C4-2B (cell line): Measurements from ENCODE around the gene LRRD1.

Experiments used
- CTCF ChIP-seq: fragments of 450-650 bp; conservative IDR thresholded peaks from 2 replicates; pipeline ENCODE4 v1.5.1; 2017; ENCODE audit warnings: mild to moderate bottlenecking
- ZFX ChIP-seq: fragments of 450-650 bp; IDR thresholded peaks from 2 replicates; pipeline ENCODE4 v1.6.1; 2017

GRCh38 chr7:92121681-92122080 lies 57.3 kb downstream of the LRRD1 start:
- no peak for TF ChIP-seq CTCF
- TF ChIP-seq ZFX = no peak
